HG03469 (cell line): ENCODE data around the gene SPDYE16.
"Not testable (repeated sequence)": the region's sequence is repeated elsewhere in the genome, so short reads cannot be mapped to it uniquely, and the experiment has no call there.

ENCODE experiments used
- ATAC-seq: cut with Tn5 transposase; IDR thresholded peaks from one replicate; pipeline ENCODE4 v1.9.1; 2021; ENCODE audit warnings: mild to moderate bottlenecking, moderate library complexity, moderate number of reproducible peaks; ENCODE audit not compliant: unreplicated experiment

SPDYE16 gene, protein sequence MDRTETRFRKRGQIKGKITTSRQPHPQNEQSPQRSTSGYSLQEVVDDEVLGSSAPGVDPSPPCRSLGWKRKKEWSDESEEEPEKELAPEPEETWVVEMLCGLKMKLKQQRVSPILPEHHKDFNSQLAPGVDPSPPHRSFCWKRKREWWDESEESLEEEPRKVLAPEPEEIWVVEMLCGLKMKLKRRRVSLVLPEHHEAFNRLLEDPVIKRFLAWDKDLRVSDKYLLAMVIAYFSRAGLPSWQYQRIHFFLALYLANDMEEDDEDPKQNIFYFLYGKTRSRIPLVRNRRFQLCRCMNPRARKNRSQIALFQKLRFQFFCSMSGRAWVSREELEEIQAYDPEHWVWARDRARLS

GRCh38 chr7:76543197-76543596 is at the start of gene SPDYE16:
TSS of gene SPDYE16 (minus strand) at chr7:76543297. CDS start at chr7:76541459, 1,838 bp downstream.
- ATAC-seq, result not testable (repeated sequence)

DNA sequence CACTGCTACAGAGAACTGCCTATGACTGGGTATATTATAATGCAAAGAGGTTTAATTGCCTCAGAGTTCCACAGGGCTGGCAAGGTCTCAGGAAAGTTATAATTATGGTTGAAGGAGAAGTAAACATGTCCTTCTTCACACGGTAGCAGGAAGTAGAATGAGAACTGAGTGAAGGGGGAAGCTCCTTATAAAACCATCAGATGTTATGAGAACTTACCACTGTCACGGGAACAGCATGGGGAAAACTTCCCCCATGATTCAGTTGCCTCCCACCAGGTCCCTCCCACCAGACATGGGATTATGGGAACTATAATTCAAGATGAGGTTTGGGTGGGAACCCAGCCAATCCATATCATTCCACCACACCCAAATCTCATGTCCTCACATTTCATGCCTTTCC is 49.6 kb upstream of the SPDYE16 start:
- not testable (repeated sequence) for ATAC-seq

GRCh38 chr7:76591602-76592304 is 48.7 kb upstream of the SPDYE16 start:
- peak; percentile 53 for ATAC-seq

DNA sequence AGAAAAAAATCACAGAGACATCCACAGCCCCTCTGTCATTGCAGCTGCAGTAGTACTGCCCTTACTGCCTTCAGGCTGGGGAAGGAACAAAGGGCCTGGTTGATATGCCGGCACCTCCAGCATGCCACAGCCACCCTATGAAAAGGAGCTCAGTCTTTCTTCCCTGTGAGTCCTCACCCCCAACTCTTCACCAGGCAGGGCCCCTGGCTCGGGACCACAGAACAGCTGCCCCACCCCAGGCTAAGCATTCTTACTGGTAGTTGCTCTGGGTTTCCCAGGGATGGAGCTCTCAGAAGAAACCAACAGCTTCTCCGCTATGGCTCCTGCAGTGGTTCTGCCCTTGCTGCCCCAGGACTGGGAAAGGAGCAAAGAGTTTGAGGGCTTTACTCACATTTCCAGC is 47.9 kb upstream of the SPDYE16 start:
- not testable (repeated sequence) for ATAC-seq

GRCh38 chr7:76588586-76588985 is 45.5 kb upstream of the SPDYE16 start:
- not testable (repeated sequence) for ATAC-seq

DNA sequence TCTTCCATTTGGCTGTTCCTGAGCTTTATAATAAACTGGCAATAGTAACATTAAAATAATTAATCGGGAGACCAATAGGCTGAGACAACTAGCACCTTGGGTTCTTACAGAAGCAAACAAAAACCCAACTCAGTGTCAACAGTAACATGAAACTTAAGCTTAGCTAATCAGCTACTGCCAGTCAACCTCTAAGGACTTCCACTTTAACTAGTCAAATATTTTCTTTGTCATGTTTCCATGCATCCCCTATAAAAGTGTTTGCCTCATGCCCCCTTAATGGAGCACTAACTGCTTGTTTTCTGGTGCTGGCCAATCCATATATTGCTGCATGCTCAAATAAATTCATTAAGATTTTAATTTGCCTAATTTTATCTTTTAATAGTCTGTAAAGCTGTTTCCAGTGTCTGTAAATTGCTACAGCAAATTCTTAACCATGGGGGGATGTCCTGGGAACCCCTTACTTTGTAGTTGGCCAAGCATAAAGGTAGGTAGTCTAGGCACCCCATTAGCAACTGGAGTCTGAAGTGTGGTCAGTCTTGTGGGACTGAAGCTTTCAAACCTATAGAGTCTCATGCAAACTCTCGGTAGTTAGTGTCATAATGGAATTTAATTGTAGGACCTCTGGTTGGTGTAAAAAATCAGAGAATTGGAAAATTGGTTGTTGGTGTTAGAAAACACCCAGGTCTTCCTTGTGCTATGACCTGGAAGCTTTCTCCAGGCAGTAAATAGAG is 43.7 kb upstream of the SPDYE16 start:
- not testable (repeated sequence) for ATAC-seq

DNA sequence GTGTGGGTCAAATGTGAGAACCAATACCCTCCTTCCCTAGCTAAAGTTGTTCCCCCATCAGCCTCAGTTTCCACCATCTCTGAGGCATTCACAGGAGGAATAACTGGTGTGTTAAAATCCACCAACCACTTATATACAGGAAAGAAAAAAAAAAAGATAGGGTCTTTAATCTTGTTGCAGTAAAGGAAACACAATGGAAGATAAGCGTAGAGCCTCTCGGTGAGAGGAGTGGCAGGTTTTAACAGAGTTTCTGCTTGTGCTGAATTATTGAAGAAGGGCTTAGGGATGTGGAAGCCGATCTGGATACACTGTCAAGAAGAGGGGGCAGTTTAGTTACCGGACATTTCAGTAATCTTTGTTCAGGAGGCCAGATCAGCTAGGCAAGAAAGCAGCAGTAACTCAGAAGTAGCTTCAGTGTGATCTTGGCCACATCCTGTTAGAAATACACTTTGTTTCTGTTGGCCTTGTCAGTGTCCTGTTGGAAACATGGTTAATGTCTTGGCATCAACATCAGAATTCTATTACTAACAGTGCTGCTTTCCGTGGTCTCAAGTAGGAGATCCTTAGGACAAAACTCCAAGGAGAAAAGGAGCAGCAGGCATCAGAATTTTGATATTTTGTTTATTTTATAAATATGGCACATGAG is 40.7 kb upstream of the SPDYE16 start:
- ATAC-seq, result not testable (repeated sequence)

- not testable (repeated sequence) for ATAC-seq
Observed at GRCh38 chr7:76582848-76583631, 39.9 kb upstream of the SPDYE16 start.

GRCh38 chr7:76575919-76576655 is 33.0 kb upstream of the SPDYE16 start:
- not testable (repeated sequence) for ATAC-seq

- ATAC-seq, result not testable (repeated sequence)
Observed at GRCh38 chr7:76575431-76575830, 32.3 kb upstream of the SPDYE16 start.

DNA sequence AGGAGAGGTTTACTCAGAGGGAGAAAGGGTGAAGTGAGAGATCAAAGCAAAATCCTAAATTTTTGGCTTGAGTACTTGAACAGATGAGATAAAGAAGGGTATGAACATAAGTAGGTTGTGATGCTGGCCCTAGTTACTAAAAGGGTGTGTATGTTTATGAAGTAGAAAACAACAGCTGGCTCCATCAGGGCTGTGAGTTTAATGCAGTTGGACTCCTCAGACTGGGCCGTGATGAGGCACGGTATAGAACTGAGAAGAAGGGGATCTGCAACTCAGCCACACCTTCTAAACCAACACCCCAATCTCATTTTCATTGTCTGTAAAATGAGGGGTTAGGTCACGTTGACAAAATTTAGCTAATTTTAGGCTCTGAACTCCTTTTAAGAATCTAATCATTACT is 29.2 kb upstream of the SPDYE16 start:
- not testable (repeated sequence) for ATAC-seq

GRCh38 chr7:76570324-76570775 is 27.3 kb upstream of the SPDYE16 start:
- ATAC-seq, result not testable (repeated sequence)

GRCh38 chr7:76568742-76569141 is 25.6 kb upstream of the SPDYE16 start:
- ATAC-seq, result not testable (repeated sequence)

DNA sequence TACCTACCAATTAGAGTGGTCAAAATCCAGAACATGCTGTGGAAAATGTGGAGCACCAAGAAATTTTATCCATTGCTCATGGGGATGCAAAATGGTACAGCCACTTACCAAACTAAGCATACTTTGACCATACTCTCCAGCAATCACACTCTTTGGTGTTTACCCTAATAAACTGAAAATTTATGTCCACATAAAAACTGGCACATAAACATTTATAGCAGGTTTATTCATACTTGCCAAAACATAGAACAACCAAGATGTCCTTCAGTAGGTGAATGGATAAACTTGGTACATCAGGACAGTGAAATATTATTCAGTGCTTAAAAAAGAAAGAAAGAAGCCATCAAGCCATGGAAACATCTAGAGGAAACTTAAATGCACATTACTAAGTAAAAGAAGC is 24.7 kb upstream of the SPDYE16 start:
- not testable (repeated sequence) for ATAC-seq

DNA sequence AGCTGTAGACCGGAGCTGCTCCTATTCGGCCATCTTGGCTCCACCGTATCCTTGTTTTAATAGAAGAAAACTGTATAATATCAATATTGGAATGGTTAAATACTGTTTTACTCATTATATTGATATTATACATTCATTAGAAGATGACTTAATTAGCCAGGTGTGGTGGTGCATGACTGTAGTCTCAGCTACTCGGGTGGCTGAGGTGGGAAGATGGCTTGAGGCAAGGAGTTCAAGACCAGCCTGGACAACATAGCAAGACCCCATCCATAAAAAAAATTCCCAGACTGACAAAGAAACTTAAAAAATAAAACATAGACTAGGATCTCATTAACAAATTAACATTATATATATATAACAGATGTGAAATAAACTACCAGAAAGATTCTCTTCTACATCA is 24.2 kb upstream of the SPDYE16 start:
- ATAC-seq, result not testable (repeated sequence)

DNA sequence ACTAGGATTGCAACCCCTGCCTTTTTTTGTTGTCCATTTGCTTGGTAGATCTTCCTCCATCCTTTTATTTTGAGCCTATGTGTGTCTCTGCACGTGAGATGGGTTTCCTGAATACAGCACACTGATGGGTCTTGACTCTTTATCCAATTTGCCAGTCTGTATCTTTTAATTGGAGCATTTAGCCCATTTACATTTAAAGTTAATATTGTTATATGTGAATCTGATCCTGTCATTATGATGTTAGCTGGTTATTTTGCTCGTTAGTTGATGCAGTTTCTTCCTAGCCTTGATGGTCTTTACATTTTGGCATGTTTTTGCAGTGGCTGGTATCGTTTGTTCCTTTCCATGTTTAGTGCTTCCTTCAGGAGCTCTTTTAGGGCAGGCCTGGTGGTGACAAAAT is 21.9 kb upstream of the SPDYE16 start:
- ATAC-seq, result not testable (repeated sequence)

DNA sequence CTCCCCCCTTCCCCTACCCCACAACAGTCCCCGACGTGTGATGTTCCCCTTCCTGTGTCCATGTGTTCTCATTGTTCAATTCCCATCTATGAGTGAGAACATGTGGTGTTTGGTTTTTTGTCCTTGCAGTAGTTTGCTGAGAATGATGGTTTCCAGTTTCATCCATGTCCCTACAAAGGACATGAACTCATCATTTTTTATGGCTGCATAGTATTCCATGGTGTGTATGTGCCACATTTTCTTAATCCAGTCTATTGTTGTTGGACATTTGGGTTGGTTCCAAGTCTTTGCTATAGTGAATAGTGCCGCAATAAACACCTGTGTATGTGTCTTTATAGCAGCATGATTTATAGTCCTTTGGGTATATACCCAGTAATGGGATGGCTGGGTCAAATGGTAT is 18.2 kb upstream of the SPDYE16 start:
- ATAC-seq, result not testable (repeated sequence)

GRCh38 chr7:76560157-76560556 is 17.1 kb upstream of the SPDYE16 start:
- not testable (repeated sequence) for ATAC-seq

- ATAC-seq, result not testable (repeated sequence)
Observed at GRCh38 chr7:76559685-76560084, 16.6 kb upstream of the SPDYE16 start.
